ENCODE data around the gene MOGAT2. TPM values are rescaled to one million over a fixed set of nuclear protein-coding genes. Genes with fewer than 3 reads are reported as not detected.

MOGAT2 gene
- total and polyA plus RNA-seq, 2 of the 13 experiments (the other 11 are each of a cell fraction or from before 2014, with no cell fraction given): 27.2 to 27.8 TPM

DNA sequence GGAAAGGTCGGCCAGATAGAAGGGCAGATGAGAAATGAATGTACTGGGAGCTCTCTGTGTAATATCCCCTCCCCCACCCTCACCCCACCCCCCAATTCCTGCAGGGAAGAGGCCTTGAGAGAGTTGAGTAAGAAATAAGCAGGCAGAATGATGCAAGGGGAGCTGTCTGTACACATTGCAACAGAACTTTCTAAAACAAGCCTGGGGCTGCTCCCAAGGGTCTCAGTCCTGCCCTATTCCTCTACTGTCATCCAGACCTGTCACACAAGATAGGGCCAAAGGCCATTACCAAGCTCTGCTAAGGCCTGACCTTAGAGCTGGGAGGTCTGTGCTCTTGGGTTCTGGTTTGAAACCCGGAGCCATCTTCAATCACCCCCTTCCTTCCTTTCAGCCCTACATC lies 45.2 kb downstream of the MOGAT2 start (continued):
- TF ChIP-seq, protein P1, sequence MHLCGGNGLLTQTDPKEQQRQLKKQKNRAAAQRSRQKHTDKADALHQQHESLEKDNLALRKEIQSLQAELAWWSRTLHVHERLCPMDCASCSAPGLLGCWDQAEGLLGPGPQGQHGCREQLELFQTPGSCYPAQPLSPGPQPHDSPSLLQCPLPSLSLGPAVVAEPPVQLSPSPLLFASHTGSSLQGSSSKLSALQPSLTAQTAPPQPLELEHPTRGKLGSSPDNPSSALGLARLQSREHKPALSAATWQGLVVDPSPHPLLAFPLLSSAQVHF (CRISPR knock-in tag; IDR thresholded peaks at IDR 0.05): no peak
- TF ChIP-seq LCORL (IDR thresholded peaks at IDR 0.05): no peak
- peak; percentile 53; the same call in 1 of the 2 replicates for TF ChIP-seq LCORL (CRISPR knock-in tag; IDR thresholded peaks at IDR 0.05)
- no peak for TF ChIP-seq ZNF280D (CRISPR knock-in tag; IDR thresholded peaks at IDR 0.05)
- no peak for TF ChIP-seq ZNF180 (CRISPR knock-in tag; IDR thresholded peaks at IDR 0.05; ENCODE audit: borderline replicate concordance, low read depth)
- TF ChIP-seq FOXM1 (CRISPR knock-in tag; IDR thresholded peaks at IDR 0.05): no peak
- TF ChIP-seq TBX2 (CRISPR knock-in tag; IDR thresholded peaks at IDR 0.05; ENCODE audit: borderline replicate concordance): no peak; the same call in 1 of the 2 replicates
- TF ChIP-seq ZBTB46 (CRISPR knock-in tag; IDR thresholded peaks at IDR 0.05; ENCODE audit: borderline replicate concordance): no peak
- TF ChIP-seq HHEX (CRISPR knock-in tag; IDR thresholded peaks at IDR 0.05): no peak
- 0 out of 2 replicates have a peak, but pooled peaks have one; percentile 58 for TF ChIP-seq ZNF335 (CRISPR knock-in tag; IDR thresholded peaks at IDR 0.05)
- TF ChIP-seq RORA (CRISPR knock-in tag; IDR thresholded peaks at IDR 0.05): no peak
- no peak for TF ChIP-seq CCAR2 (optimal IDR thresholded peaks at IDR 0.05; ENCODE audit: low read depth, low read length)
- TF ChIP-seq KLF16 (CRISPR knock-in tag; IDR thresholded peaks at IDR 0.05): peak in 1 of 2 experiments; percentile 92; a peak in 2 of 4 replicates
- no peak for TF ChIP-seq ZNF20 (CRISPR knock-in tag; IDR thresholded peaks at IDR 0.05)
- TF ChIP-seq ETV5 (CRISPR knock-in tag; IDR thresholded peaks at IDR 0.05; ENCODE audit: borderline replicate concordance): peak; percentile 39; the same call in 1 of the 2 replicates
- TF ChIP-seq TBX3 (IDR thresholded peaks at IDR 0.05; ENCODE audit: borderline replicate concordance): no peak
- TF ChIP-seq THAP9 (CRISPR knock-in tag; IDR thresholded peaks at IDR 0.05; ENCODE audit: borderline replicate concordance): no peak
- peak; percentile 3 for TF ChIP-seq XRCC5 (optimal IDR thresholded peaks at IDR 0.05; ENCODE audit: low read length)
- TF ChIP-seq, protein P2, sequence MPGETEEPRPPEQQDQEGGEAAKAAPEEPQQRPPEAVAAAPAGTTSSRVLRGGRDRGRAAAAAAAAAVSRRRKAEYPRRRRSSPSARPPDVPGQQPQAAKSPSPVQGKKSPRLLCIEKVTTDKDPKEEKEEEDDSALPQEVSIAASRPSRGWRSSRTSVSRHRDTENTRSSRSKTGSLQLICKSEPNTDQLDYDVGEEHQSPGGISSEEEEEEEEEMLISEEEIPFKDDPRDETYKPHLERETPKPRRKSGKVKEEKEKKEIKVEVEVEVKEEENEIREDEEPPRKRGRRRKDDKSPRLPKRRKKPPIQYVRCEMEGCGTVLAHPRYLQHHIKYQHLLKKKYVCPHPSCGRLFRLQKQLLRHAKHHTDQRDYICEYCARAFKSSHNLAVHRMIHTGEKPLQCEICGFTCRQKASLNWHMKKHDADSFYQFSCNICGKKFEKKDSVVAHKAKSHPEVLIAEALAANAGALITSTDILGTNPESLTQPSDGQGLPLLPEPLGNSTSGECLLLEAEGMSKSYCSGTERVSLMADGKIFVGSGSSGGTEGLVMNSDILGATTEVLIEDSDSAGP (CRISPR knock-in tag; IDR thresholded peaks at IDR 0.05; ENCODE audit: borderline replicate concordance): no peak
- peak; percentile 75; the same call in 1 of the 2 replicates for TF ChIP-seq KDM3A (CRISPR knock-in tag; IDR thresholded peaks at IDR 0.05; ENCODE audit: low read depth)
